Airway epithelial cell (primary cell): Measurements from ENCODE around the gene MARCKS. TPM values are rescaled to one million over a fixed set of nuclear protein-coding genes. Genes with fewer than 3 reads are reported as not detected.

Experiments
- total RNA-seq: library from RNA; depleted of rRNA; stranded (reverse); fragments of >200 nt; gene quantifications from 2 replicates; pipeline ENCODE4 v1.2.3, GENCODE V29; 2015

The MARCKS gene, protein sequence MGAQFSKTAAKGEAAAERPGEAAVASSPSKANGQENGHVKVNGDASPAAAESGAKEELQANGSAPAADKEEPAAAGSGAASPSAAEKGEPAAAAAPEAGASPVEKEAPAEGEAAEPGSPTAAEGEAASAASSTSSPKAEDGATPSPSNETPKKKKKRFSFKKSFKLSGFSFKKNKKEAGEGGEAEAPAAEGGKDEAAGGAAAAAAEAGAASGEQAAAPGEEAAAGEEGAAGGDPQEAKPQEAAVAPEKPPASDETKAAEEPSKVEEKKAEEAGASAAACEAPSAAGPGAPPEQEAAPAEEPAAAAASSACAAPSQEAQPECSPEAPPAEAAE
- 66.0 and 76.7 TPM in 2 replicates for total RNA-seq

GRCh38 chr6:113856625-113857555, at the start of gene MARCKS:
TSS of gene MARCKS (plus strand) at chr6:113857345. CDS start at chr6:113857746, 401 bp downstream.

Other genes starting within 250 kb of the MARCKS start
- 58.6 and 80.4 TPM in 2 replicates for gene HDAC2, start 113.8 kb downstream of the MARCKS start, total RNA-seq